SJSA1 (cell line): Measurements from ENCODE around the gene TPBGL. TPM values are rescaled to one million over a fixed set of nuclear protein-coding genes. Genes with fewer than 3 reads are reported as not detected.
"Not testable (repeated sequence)": the region's sequence is repeated elsewhere in the genome, so short reads cannot be mapped to it uniquely, and the experiment has no call there.

Experiments used
- DNase-seq, 2 experiments: peaks; one replicate each; pipeline ENCODE4 v3.0.0-alpha.2; 2015 to 2020; ENCODE audit warnings: low spot score in 2 of 2, low read depth in 1 of 2
- H3K27ac ChIP-seq: fragments of 250-450 bp; sonication (Bioruptor Pico); 2 replicates; pipeline ENCODE4 v1.5.1; 2020; ENCODE audit warnings: mild to moderate bottlenecking, moderate library complexity
- H3K27me3 ChIP-seq: fragments of 250-450 bp; sonication (Bioruptor Pico); replicated peaks from 2 replicates; pipeline ENCODE4 v1.5.1; 2020; ENCODE audit warnings: mild to moderate bottlenecking, moderate library complexity
- H3K36me3 ChIP-seq: fragments of 250-450 bp; sonication (Bioruptor Pico); 2 replicates; pipeline ENCODE4 v1.5.1; 2020; ENCODE audit warnings: mild to moderate bottlenecking
- H3K4me1 ChIP-seq: fragments of 250-450 bp; sonication (Bioruptor Pico); replicated peaks from 2 replicates; pipeline ENCODE4 v1.6.1; 2021; ENCODE audit warnings: mild to moderate bottlenecking
- H3K4me3 ChIP-seq: fragments of 250-450 bp; sonication (Bioruptor Pico); 2 replicates; pipeline ENCODE4 v1.5.1; 2020; ENCODE audit warnings: mild to moderate bottlenecking
- H3K9me3 ChIP-seq: fragments of 250-450 bp; sonication (Bioruptor Pico); replicated peaks from 2 replicates; pipeline ENCODE4 v1.5.1; 2020; ENCODE audit warnings: mild to moderate bottlenecking
- total RNA-seq: library from RNA; depleted of rRNA; stranded (reverse); fragments of >200 nt; shearing (Covaris generic); gene quantifications from 2 replicates; pipeline ENCODE4 v1.2.3, GENCODE V29; 2014

Gene TPBGL
- total RNA-seq, 1 experiment from 2014 or later: not detected

- Histone ChIP-seq H3K9me3 (no peaks in the 10 kb centered on the region), H3K4me3 (no peak overlapping the region), H3K27me3 (no peaks in the 10 kb centered on the region), H3K36me3 (no peaks in the 10 kb centered on the region), H3K4me1 (no peaks in the 10 kb centered on the region), H3K27ac (no peak overlapping the region)
- no peak for DNase-seq
These were observed 26.8 kb downstream of the TPBGL start for GRCh38 chr11:75267171-75267970.

GRCh38 chr11:75268626-75269366 lies 28.2 kb downstream of the TPBGL start:
- no peak for DNase-seq
- no peaks in the 10 kb centered on the region for H3K36me3 ChIP-seq
- H3K9me3 ChIP-seq: no peaks in the 10 kb centered on the region
- H3K4me3 ChIP-seq: no peak overlapping the region
- no peak overlapping the region for H3K27ac ChIP-seq
- no peaks in the 10 kb centered on the region for H3K4me1 ChIP-seq
- H3K27me3 ChIP-seq: no peaks in the 10 kb centered on the region

GRCh38 chr11:75269367-75269660 lies 28.7 kb downstream of the TPBGL start:
- H3K4me1 ChIP-seq: no peaks in the 10 kb centered on the region
- no peaks in the 10 kb centered on the region for H3K36me3 ChIP-seq
- H3K4me3 ChIP-seq: no peak overlapping the region
- DNase-seq: no peak
- no peaks in the 10 kb centered on the region for H3K9me3 ChIP-seq
- H3K27ac ChIP-seq: no peak overlapping the region
- no peaks in the 10 kb centered on the region for H3K27me3 ChIP-seq

DNA sequence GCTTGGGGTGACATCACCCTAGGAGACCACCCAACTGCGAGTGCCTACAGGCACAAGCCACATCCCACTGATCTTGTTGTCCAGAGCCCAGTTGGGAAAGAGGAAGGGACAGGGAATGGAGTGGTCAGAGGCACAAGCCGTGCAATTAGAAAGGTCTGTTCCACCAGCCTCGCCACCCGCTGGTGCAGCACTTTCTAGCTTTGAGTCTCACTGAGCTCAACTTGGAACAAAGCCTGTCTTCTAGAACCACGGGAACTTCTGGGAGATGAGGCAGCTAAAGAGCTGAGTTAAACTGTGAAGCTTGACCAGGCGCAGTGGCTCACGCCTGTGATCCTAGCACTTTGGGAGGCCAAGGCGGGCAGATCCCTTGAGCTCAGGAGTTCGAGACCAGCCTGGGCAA lies 29.3 kb downstream of the TPBGL start:
- Histone ChIP-seq H3K27me3 (no peaks in the 10 kb centered on the region), H3K4me1 (no peaks in the 10 kb centered on the region), H3K36me3 (no peaks in the 10 kb centered on the region), H3K4me3 (no peak overlapping the region), H3K9me3 (no peaks in the 10 kb centered on the region), H3K27ac (no peak overlapping the region)
- DNase-seq: no peak

DNA sequence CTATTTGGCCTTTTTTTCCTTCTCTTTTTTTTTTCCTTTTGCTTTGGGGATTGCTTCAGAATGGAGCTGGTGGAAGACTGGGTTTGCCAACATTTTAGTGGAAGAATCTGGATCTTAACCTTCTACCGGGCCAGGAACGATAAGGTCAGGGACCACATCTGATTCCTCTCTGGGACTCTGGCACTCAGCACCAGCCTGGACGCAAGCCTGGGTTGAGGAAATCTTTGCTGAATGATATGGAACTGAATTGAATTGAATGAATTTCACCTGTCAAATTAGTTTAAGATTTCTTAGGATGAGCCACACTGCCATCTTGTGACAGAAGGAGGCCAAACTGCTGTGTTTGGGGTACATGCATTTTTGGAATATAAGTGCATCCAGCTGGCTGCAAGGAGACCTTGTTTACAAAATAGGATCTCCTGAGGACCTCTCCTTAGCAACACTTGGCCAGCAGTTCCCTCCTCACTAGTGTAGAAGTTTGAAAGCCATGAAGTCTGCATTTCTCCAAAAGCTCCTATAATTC lies 30.4 kb downstream of the TPBGL start:
- no peaks in the 10 kb centered on the region for H3K36me3 ChIP-seq
- no peak overlapping the region for H3K4me3 ChIP-seq
- no peaks in the 10 kb centered on the region for H3K4me1 ChIP-seq
- H3K27ac ChIP-seq: no peak overlapping the region
- no peak for DNase-seq
- H3K27me3 ChIP-seq: no peaks in the 10 kb centered on the region
- H3K9me3 ChIP-seq: no peaks in the 10 kb centered on the region

DNA sequence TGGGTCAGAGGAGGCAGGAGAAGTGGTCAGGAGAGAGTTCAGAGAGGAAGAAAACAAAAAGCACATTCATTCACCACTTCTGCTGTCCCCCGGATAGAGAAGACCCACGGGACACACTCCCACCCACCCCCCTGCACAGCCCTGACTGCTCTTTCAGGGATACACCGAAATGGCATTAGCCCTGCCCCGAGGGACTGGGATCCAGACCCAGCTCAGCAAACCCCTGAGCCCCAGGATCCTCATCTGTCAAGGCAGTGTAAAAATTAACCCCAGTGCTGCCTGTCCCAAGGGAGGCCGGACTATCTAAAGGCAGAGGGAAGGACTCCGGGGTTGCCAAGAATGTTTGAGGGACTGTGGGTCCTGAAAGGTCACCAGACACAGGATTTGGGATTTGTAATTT lies 31.2 kb downstream of the TPBGL start:
- Histone ChIP-seq H3K9me3 (no peaks in the 10 kb centered on the region), H3K36me3 (no peaks in the 10 kb centered on the region), H3K4me3 (no peak overlapping the region), H3K4me1 (no peaks in the 10 kb centered on the region), H3K27me3 (no peaks in the 10 kb centered on the region), H3K27ac (no peak overlapping the region)
- no peak for DNase-seq

DNA sequence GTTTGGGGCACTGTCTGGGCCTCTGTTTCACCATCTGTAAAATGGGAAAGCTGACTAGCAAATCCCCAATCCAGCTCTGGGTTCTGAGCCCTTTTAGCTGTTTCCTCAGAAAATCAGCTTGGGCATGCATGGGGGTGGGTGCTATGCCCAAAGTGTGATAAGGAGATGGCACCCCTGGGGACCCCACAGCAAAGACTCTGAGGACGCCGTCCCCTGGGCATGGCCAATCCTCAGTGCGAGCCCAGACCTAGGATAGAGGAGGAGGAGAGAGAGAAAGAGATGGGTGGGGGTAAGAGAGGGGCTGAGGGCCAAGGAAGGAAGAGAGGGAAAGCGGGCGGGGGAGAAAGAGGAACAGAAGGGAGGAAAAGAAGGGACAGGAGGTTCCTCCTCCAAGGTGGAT lies 31.8 kb downstream of the TPBGL start:
- no peaks in the 10 kb centered on the region for H3K36me3 ChIP-seq
- H3K4me1 ChIP-seq: no peaks in the 10 kb centered on the region
- H3K9me3 ChIP-seq: no peaks in the 10 kb centered on the region
- H3K4me3 ChIP-seq: no peak overlapping the region
- DNase-seq: no peak
- H3K27ac ChIP-seq: no peak overlapping the region
- H3K27me3 ChIP-seq: no peaks in the 10 kb centered on the region

GRCh38 chr11:75272821-75273301 lies 32.3 kb downstream of the TPBGL start:
- Histone ChIP-seq H3K4me3 (no peak overlapping the region), H3K9me3 (no peaks in the 10 kb centered on the region), H3K4me1 (no peaks in the 10 kb centered on the region), H3K36me3 (no peaks in the 10 kb centered on the region), H3K27ac (no peak overlapping the region), H3K27me3 (no peaks in the 10 kb centered on the region)
- no peak for DNase-seq

DNA sequence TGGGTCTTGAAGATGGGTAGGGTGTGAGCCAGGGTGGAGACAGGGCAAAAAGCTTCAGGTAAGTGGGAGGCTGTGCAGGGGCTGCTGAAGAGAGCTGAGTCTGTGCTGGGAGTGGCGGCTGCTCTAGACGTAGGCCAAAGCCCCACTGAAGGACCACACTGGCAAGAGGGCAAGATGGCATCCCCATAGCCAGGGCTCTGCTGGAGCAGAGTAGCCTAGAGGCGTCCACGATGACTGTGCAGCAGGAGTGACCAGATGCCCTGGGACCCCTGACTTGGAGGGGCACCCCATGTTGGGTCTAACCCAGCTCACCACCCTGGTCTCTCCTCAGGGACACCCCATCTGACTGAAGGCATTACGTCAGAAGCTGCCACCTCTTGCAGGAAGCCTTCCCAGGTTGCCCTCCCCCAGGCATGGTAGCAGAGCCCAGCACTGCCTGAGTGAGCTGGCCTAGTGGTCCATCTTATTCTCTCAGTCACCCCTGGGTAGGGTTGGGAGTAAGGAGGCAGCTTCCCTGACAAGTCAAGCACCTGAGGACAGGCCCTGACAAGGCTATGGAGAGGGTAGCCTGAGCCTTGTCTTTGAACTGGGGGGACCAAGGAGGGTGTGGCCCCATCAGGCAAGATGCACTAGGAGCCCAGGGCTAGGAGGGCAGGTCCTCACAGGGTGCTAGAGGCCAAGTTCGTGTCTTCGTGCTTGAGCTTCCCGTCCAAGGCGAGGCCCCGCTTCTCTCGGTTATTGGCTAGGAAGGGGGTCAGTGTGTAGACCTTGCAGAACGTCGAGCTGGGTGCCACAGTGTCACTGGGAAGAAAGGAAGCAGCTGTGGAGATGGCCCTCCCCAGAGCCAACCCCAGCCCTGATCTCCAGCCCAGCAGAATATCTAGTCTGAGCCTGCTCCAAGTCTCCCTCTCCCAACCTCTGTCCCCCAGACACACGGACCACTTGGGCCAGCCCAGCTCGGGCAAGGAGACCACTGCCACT lies 33.1 kb downstream of the TPBGL start:
- Histone ChIP-seq H3K9me3 (no peaks in the 10 kb centered on the region), H3K36me3 (no peaks in the 10 kb centered on the region), H3K4me1 (no peaks in the 10 kb centered on the region), H3K27ac (no peak overlapping the region), H3K27me3 (no peaks in the 10 kb centered on the region), H3K4me3 (no peak overlapping the region)
- DNase-seq: no peak

DNA sequence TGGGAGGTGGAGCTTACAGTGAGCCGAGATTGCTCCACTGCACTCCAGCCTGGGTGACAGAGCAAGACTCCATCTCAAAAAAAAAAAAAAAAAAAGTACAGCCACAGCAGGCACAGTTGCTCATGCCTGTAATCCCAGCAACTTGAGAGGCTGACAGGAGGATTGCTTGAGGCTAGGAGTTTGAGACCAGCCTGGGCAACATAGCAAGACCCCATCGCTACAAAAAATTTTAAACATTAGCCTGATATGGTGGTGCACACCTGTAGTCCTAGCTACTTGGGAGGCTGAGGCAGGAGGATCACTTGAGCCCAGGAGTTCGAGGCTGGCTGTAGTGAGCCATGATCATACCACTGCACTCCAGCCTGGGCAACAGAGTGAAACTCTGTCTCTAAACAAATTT lies 34.1 kb downstream of the TPBGL start:
- H3K9me3 ChIP-seq, H3K27ac ChIP-seq, H3K36me3 ChIP-seq, H3K4me1 ChIP-seq, DNase-seq, H3K4me3 ChIP-seq, H3K27me3 ChIP-seq: not testable (repeated sequence)

GRCh38 chr11:75275581-75275980 lies 35.0 kb downstream of the TPBGL start:
- Histone ChIP-seq H3K4me3 (no peak overlapping the region), H3K36me3 (no peaks in the 10 kb centered on the region), H3K9me3 (no peaks in the 10 kb centered on the region), H3K27ac (no peak overlapping the region), H3K27me3 (no peaks in the 10 kb centered on the region), H3K4me1 (no peaks in the 10 kb centered on the region)
- DNase-seq: no peak

- no peaks in the 10 kb centered on the region for H3K36me3 ChIP-seq
- DNase-seq: no peak
- H3K27me3 ChIP-seq: no peaks in the 10 kb centered on the region
These were observed 35.6 kb downstream of the TPBGL start for GRCh38 chr11:75276186-75276585.

GRCh38 chr11:75276686-75277085 lies 36.1 kb downstream of the TPBGL start:
- Histone ChIP-seq H3K9me3 (no peaks in the 10 kb centered on the region), H3K4me3 (no peak overlapping the region), H3K27ac (no peak overlapping the region), H3K4me1 (no peaks in the 10 kb centered on the region), H3K36me3 (no peaks in the 10 kb centered on the region), H3K27me3 (no peaks in the 10 kb centered on the region)
- DNase-seq: no peak

More at GRCh38 chr11:75276186-75276585, 35.6 kb downstream of the TPBGL start:
- Histone ChIP-seq H3K4me1 (no peaks in the 10 kb centered on the region), H3K27ac (no peak overlapping the region), H3K9me3 (no peaks in the 10 kb centered on the region), H3K4me3 (no peak overlapping the region)
